Right renal cortex interstitium (tissue), 3 donors: ENCODE measurements around the gene STPG3. TPM values are rescaled to one million over a fixed set of nuclear protein-coding genes. Genes with fewer than 3 reads are reported as not detected.
"Not testable (repeated sequence)": the region's sequence is repeated elsewhere in the genome, so short reads cannot be mapped to it uniquely, and the experiment has no call there.

Experiments used
- DNase-seq, 3 donors: peaks; one replicate each; pipeline ENCODE4 v3.0.0-alpha.2; 2013; ENCODE audit warnings: low read depth in 3 of 3, low spot score in 2 of 3
- polyA plus RNA-seq, 3 donors: library from polyadenylated mRNA; unstranded; fragments of 120-200 nt; gene quantifications; one replicate each; pipeline ENCODE4 v1.2.1, GENCODE V29; 2013; ENCODE audit not compliant: insufficient read length in 3 of 3

The STPG3 gene
- polyA plus RNA-seq, 3 donors = 0.75 to 1.6 (median 1.1) TPM

DNA sequence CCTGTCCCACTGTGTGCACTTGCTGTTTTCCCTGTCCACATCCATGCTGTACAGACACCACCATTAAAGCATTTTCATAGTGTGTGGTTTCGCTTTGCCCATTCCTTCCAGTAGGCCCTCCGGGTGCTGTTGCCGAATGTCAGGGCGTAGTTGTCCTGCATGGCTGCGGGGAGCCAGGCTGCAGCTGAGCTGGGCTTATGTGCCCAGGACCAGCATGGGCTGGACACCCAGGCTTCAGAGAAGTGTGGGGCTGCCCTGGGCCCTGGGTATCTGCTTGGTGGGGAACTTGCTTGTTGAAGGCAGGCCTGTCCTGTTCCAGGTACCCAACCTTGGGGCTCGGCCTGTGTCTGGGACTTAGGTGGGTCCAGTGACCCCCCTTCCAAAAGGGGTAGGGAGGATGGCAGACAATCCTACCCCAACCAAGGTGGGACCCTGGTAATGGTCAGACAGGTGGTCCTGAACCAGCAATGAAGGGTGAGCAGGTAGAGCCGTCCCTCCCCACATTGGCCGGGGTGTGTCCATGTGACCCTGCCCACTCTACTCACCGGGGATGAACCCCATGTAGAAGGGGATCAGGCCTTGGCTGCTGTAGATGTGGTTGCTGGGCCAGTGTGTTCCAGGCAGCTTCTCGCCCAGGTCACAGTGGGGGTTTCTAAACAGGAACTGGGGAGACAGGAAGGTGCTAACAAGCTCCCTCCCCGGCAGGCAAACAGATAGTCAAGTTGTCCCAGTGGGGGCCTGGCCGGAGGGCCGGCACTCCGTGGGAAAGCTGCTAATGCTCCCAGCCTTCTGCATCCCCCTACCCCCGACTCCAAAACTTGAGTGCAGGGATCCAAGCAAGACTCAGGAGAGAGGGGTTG lies 7.2 kb upstream of the STPG3 start:
- DNase-seq = no peak

DNA sequence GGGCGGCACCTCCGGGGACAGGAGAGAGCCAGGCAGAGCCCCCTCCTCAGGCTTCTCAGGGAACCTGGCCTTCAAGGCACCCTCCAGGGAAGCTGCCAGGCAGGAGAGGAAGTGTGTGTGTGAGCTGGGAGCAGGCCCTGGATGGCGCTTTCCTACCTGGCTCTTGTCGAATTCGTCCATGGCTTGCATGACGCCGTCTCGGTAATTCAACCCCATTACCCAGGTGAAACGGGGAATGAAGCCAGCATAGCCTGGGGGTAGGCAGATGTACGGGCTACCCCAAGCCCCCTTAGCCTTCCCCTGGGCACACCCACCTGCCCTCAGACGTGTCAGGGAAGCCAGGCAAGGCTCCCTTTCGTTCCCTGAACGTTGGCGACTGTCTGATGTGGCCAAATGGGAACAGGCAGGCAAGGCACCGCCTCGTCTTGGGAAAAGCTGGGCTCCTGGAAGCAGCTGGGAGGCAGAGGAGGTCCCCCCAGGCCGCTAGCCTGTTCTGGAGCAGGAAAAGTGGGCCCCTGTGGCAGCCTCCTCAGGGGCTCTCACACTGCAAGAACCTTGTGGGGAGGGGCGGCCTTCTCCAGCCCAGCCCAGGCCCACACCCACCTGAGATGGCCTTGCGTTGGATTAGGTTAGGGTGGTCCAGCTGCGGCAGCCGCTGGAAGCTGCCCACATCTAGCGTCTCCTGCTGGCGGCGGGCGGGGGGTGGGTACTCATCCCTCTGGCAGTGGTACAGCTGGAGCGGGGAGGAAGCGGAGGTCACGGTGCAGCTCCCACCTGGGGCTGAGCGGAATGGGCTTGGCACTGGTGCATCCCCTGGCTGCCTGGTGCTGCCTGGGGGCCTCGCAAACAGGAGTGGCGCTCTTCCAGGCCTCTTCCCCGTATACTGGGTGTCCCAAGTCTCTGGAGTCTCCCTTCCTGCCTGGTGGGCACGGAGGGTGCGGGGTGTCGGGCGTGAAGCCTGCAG lies 6.3 kb upstream of the STPG3 start:
- no peak for DNase-seq

DNA sequence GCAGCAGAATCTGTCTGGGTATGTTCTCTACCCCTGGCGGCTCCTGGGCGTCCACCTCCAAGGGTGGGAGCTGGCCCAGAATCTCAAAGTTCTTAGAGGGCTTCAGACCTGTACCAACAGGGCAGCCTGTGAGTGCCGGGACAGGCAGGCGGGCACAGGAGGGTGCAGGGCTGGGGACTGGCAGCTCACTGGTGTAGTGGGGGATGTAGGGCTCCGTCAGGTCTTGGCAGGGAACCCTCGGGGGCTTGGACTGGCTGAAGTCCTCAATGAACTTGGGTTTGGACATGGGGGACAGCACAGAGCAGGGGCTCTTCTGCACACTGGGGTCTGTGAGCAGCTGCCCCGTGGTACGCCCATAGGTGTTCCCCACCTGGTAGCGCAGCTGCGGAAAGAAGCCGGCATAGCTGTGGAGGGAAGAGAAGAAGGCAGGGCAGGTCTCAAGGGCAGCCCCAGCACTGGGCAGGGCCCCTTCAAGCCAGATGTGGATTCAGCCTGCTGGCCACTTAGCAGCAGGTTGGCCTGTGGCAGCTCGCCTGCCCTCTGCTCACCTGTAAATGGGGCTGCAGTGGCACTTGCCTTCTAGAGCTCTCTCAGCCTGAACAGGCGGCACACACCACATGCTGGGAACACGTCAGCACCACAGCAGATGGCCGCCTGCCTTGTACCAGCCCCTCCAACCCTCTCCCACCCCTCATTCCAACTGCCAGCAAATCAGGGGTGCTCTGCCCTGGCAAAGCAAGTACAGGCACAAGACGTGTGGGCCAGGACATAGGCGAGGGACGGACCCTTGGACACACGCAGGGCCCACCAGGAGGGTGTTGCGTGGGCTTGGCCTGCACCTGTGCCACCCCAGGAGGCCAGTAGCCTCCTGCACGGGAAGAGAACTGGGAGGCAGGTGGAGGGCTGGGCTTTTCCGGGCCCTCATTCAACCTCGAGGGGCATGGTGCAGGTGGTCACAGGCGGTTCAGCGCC lies 5.3 kb upstream of the STPG3 start:
- no peak for DNase-seq

DNA sequence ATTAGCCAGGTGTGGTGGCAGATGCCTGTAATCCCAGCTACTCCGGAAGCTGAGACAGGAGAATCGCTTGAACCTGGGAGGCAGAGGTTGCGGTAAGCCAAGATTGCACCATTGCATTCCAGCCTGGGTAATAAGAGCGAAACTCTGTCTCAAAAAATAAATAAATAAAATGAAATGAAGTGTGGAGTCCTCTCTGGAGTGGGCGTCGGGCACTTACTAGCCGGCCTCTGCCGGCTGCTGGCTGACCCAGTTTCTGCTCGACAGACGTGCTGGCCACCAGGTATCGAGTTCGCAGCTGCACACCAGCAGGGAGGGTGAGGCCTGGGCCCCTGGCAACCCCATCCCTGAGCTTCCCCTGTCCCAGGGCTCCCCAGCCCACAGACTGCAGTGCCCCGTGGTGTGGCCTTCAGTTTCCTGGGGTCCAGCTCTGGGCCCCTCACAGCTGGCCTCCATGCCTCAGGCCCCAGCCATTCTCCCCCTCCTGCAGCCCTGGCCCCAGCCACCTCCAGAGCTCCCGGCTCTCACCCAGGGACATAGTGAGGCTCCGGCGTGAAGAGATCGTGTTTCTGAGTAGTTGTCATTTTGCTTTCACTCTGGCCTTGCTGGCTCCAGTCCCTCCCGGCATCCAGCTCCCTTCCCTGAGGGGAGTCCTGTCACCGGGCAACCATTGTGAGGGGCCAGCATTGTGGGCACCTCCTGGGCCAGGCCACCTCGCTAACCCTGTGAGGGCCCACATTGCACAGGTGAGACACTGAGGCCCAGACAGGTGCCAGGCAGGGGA lies 3.8 kb upstream of the STPG3 start:
- DNase-seq = no peak

DNA sequence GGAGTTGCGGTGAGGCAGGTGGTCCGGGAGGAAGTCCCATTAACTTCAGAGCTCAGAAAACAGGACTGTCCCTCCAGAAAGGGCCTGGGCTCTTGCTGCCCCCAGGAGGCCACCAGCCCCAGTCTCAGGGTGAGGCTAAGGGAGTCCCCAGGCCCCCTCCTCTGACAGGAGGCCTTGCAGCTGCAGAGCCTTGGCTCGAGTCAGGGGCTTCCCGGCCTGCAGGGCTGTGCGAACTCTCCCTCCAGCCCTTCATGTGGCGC lies 3.2 kb upstream of the STPG3 start:
- no peak for DNase-seq

DNA sequence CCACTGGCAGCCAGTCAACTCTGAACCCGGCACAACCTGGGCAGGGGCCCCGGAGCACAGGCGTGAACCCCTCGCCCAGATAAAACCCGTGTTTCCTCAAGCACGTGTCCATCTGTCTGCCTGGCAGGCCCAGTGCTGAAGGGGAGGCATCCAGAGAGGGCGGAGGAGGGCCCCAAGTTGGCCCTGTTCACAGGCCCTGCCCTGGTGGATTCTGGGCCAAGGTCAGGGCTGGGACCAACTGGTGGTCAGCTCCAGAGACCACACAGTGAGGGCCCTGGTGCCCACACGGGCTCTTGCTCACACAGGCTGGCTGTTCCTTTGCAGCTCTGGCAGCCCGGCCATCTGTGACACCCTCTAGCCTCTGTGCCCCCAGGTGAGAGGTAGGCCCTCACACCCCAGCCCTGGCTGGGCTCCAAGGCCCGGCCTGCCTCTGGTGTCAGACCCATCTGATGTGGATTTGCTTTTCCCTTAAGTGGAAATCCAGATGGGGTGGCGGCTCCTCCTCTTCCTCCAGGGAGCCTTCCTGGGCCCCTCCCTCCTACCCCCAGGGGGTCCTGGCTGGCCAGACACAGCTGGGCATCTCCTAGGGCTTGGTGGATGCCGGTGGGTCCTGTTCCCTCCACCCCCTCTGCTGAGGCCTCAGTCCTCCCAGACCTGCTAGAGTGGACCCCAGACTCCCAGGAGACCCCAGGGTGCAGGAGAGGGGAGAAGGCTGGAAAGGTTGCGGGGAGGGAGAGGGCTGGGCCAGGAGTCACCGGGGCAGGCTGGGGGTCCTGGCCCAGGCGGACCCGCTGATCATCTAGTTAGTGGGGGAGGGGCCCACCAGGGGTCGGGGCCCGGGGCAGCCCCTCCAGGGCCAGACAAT lies 525 bp upstream of the STPG3 start:
- DNase-seq = no peak

DNA sequence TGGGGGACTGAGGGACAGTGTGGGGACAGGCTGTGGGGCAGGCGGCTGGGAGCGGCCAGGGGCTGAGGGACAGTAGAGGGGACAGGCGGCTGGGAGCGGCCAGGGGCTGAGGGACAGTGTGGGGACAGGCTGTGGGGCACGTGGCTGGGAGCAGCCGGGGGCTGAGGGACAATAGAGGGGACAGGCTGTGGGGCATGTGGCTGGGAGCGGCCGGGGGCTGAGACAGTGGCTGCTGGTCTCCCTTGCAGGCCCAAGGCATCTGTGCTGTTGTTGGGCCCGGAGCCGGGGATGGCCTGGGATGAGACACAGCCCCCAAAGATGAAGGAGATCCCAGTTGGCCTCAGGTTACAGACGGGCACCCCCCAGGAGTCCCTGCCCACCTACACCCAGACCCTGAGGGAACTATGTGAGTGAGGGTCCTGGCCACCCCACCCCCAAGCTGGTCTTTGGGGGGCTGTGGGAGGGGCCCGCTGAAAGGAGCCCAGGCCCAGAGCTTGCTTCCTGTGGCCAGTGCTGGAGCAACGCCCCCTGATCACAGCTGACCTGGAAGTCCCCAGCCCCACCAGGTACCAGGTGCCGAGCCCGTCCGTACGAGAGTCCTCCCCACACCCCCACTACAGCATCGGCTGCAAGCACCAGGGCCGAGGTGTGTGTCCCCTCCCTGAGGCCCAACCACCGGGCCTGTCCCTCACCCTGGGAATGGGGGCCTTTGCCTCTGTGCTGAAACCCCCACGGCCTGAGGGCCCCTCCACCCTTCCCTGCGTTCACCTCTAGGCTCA lies 593 bp downstream of the STPG3 start:
- no peak for DNase-seq

DNA sequence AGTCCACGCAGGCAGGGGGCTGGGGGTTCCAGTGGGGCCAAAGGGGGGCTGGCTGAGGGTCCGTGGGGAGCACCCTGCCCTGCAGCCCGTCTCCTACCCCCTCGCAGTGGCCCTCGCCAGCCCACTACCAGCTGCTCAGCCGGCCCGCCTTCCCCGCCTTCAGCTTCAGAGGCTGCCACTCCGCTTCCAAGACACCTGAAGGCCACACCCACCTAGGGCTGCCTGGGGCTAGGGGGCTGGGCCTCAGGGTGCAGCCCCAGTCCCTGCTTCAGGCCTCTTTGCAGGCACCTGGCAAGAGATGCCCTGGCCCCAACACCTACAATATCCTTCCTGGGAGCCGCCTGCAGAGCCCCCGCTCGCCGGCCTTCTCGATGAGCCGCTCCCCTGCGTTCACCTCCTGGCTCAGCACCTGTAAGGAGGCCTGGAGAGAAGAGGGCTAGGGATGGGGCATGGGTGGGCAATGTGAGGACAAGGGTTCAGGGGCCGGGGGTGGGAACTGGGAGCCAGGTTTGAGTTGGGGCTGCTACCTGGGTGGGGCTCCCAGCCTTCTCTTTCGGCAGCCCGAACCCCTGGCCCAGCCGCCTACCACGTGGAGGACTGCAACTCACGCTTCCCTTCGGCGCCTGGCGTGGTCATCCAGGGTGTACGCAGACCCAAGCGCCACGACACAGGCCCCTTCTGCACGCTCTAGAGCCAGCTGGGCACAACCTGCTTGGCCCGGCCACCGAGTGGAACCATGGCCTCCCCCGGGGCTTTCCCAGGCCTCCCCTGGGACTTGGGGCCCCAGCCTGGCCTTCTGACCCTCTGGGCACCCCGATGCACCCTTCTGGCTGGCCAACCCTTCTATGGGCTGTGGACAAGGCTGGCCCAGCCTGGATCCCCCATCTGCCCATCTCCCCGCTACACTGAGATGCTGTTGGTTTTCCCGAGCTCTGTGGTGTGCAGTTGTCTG lies 1.7 kb downstream of the STPG3 start:
- DNase-seq = no peak

DNA sequence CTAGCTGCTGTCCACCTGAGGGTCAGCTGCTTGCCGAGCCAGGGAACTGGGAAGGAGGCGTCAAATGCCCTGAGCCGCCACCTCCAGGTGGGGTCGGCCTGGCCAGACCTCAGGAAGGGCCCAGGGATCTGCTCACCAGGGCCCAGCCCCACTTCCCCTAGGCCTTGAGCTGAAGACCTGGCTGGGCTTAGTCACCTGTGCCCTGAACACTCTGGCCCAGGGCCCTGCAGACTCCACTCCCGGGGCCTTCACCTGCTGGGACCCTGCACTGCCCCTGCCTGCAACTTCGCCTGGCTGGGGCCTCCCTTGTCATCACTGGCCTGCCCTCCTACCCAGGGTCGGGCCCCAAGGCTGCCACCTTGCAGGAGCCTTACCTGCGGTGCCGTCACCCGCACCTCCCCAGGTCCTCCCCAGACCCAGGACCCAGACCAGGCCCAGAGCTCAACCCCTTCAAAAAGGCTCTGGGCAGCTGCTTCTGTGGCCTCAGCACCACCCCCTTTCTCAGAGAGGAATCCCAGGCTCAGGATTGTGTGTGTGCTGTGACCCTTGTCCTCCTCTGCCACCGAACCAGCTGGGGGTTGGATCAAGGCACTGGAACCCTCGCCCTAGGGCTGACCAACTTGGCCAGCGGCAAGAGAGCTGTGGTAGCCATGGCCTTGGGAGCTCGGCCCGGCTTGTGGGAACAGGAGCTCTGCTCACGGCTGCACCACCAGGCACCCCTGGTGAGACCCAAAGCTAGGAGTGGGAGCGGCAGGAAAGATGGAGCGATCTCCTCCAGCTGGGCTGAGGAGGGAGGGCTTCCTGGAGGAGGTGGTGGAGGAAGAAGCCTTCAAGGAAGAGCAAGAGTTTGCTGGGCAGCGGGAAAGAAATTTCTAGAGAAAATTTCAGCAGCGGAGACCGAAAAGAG lies 2.9 kb downstream of the STPG3 start:
- DNase-seq = no peak

DNA sequence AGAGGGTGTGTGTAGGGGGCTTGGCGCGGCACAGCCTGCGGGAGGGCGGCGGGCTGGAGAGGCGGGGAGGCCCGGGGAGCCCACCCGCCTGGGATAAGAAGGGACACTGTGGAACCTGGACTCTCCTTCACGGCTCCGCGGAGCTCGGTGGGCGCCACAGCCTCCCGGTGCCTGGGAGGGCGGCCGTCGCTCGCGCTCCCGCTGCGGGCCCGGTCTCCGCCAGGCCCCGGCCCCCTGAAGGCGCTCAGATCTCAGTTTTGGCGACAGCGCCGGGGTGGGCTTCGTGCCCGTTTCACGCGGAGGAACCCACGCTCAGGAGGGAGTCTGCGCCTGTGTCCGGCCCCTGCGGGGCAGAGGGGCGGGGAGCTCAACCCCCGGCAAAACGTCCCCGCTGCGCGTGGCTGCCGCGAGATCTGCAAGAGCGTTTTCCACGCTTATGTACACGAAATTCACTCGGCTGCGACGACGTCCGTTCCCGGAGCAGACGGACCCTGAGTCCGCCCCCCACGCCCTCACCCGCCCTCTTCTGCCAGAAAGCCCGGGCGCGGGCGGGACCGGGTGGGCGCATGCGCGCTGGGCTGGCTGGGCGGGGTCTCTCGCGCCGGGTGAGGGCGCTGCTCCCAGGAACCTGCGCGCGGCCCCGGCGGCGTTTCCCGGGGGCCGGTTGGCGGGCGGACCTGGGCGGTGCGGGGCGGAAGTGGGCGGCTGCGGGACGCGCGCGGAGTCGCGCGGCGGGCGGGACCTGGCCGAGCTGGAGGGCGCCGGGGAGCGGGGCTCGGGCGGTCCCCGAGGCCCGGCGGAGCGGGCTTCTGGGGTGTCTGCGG lies 3.8 kb downstream of the STPG3 start, which contains the start of gene NELFB:
NELFB (plus strand) TSS at position 704 of the 824 bp plus-strand sequence.
- peak; percentile 64 to 79 (median 73) for DNase-seq

DNA sequence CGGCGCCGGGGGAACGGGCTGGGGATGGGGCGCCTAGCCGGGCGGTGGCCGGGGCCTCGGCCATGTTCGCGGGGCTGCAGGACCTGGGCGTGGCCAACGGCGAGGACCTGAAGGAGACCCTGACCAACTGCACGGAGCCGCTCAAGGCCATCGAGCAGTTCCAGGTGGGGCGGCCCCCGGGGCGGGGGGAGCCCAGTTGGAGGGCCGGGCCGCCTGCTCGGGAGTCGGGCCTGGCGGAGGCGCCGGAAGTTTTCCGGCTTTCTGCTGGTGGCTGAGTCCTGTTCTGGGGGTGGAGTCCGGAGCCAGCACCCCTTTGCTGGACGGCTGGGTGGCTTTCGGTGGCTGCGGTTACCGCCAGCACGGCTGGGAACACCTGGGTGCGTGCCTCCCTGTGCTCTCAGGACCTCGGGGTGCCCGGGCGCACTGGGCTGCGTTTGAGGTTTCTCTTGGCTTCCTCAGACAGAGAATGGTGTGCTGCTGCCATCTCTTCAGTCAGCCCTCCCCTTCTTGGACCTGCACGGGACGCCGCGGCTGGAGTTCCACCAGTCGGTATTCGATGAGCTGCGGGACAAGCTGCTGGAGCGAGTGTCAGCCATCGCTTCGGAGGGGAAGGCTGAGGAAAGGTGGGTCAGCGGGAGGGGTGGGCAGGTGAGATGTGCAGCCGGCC lies 4.5 kb downstream of the STPG3 start:
- no peak for DNase-seq

DNA sequence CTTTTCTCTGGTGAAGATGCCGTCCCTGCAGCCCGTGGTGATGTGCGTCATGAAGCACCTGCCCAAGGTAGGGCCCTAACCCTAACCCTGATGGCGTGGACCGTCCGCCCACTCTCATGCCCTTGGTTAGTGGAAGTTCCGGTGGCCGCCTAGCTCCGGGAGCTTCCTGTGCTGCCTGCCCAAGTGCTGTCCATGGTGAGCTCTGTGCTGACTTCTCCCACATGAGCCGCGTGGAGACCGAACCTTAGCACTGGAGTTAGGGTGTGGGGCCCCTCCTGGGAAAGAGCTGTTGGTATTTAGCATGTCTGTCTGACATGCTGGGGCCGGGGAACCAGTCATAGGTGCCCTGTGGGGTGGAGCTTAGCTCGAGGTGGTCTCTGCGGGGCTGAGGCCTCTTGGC lies 5.3 kb downstream of the STPG3 start:
- DNase-seq = no peak

DNA sequence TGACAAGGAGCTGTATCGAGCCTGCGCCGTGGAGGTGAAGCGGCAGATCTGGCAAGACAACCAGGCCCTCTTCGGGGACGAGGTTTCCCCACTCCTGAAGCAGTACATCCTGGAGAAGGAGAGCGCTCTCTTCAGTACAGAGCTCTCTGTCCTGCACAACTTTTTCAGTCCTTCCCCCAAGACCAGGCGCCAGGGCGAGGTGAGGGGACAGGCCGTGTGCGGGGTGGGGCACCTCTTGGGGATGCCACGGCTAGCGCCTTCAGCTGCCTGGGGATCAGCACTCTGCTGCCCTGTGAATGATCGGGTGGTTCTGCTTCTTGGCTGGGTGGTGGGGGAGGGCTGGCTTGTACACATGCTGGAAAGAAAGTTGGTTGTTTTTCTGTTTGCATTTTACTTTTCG lies 5.8 kb downstream of the STPG3 start:
- no peak for DNase-seq

DNA sequence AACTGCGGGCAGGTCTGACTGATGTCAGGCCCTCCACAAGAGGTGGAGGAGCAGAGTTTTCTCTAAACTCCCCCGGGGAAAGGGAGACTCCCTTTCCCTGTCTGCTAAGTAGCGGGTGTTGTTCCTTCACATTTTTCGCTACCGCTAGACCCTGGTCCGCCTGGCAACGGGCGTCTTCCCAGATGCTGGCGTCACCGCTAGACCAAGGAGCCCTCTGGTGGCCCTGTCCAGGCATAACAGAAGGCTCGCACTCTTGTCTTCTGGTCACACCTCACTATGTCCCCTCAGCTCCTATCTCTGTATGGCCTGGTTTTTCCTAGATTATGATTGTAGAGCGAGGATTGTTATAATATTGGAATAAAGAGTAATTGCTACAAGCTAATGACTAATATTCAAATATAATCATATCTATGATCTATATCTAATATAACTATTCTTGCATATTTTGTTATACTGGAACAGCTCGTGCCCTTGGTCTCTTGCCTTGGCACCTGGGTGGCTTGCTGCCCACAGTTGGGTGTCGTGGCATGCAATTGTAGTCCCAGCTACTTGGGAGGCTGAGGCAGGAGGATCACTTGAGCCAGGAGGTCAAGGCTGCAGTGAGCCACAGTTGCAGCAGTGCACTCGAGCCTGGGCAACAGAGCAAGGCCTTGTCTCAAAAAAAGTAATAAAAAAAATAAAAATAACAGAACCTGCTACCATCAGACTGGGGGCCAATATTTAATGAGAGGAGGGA lies 11.3 kb downstream of the STPG3 start:
- DNase-seq = not testable (repeated sequence)
